A549 (cell line): ENCODE data around the gene PDLIM5. TPM values are rescaled to one million over a fixed set of nuclear protein-coding genes. Genes with fewer than 3 reads are reported as not detected.
A peak's percentile ranks its signal among the peaks of the same experiment; 100 is the strongest.

Source experiments
- ATAC-seq, 2 experiments: fragments of 200-7000 bp in 1 of 2; fragments of >200 bp in 1 of 2; cut with Nextera tagmentation in 1 of 2; cut with Tn5 transposase in 1 of 2; 3 replicates each; pipeline versions ENCODE4 v1.8.0 to v1.9.1; 2018 to 2020; ENCODE audit warnings: mild to moderate bottlenecking in 1 of 2, moderate library complexity in 1 of 2
- CTCF ChIA-PET: fragments of 300-600 bp; sonication (Branson Sonifier 250); formaldehyde crosslinking; extraction: SDS; loops from one replicate; lab custom pipeline; 2021; ENCODE audit warnings: antibody characterized with exemption, inconsistent platforms; lab: Yijun Ruan, JAX
- POLR2A ChIA-PET: fragments of 350-600 bp; formaldehyde crosslinking; extraction: SDS; loops from one replicate; lab custom pipeline; 2021; ENCODE audit warnings: antibody characterized with exemption, inconsistent platforms; lab: Yijun Ruan, JAX
- DNase-seq, 2 experiments: peaks; one replicate each; pipeline versions ENCODE4 v3.0.0 to v3.0.0-alpha.2; 2011 to 2016; ENCODE audit warnings: low read depth in 1 of 2, low spot score in 1 of 2
- FAIRE-seq: peaks from 2 replicates; lab custom pipeline; 2011; peaks lifted over from hg19 to GRCh38; lab: Jason Lieb, UNC
- H3K27ac ChIP-seq, 2 experiments: fragments of >200 bp; sonication (Bioruptor Twin); formaldehyde crosslinking; 3 replicates each; pipeline ENCODE4 v1.5.1; 2016 to 2017
- H3K4me1 ChIP-seq: fragments of >200 bp; sonication (Bioruptor Twin); formaldehyde crosslinking; 3 replicates; pipeline ENCODE4 v1.6.1; 2016
- H3K4me2 ChIP-seq: fragments of >200 bp; sonication (Bioruptor Twin); formaldehyde crosslinking; 3 replicates; pipeline ENCODE4 v1.6.1; 2016
- H3K4me3 ChIP-seq: fragments of >200 bp; sonication (Bioruptor Twin); formaldehyde crosslinking; 3 replicates; pipeline ENCODE4 v1.5.1; 2016
- H3K9me3 ChIP-seq: fragments of >200 bp; sonication (Bioruptor Twin); formaldehyde crosslinking; 3 replicates; pipeline ENCODE4 v1.6.1; 2016
- CBX2 ChIP-seq: fragments of 200-600 bp; sonication (generic); IDR thresholded peaks from 2 replicates; pipeline ENCODE4 v1.6.1; 2016; ENCODE audit warnings: low read depth, mild to moderate bottlenecking, borderline replicate concordance
- CEBPB ChIP-seq, 2 experiments: fragments of >200 bp in 1 of 2; sonication (Bioruptor Twin) in 1 of 2; formaldehyde crosslinking in 1 of 2; IDR thresholded peaks; 2 replicates each; pipeline ENCODE4 v1.6.1; 2012 to 2016
- EHF ChIP-seq: fragments of 250-450 bp; sonication (Bioruptor Pico); IDR thresholded peaks from 2 replicates; pipeline ENCODE4 v1.5.0; 2020; ENCODE audit warnings: mild to moderate bottlenecking
- EHMT2 ChIP-seq: fragments of 200-600 bp; sonication (generic); IDR thresholded peaks from 2 replicates; pipeline ENCODE4 v1.6.1; 2016; ENCODE audit warnings: antibody characterized with exemption, low read depth, mild to moderate bottlenecking, moderate library complexity
- EP300 ChIP-seq, 2 experiments: fragments of >200 bp; sonication (Bioruptor Twin); formaldehyde crosslinking; IDR thresholded peaks; 2 replicates in 1 of 2; 3 replicates in 1 of 2; pipeline ENCODE4 v1.6.1; 2016 to 2017
- ESRRA ChIP-seq: fragments of 150-350 bp; IDR thresholded peaks from 2 replicates; pipeline ENCODE4 v1.6.1; 2014; ENCODE audit warnings: mild to moderate bottlenecking, low read length, borderline replicate concordance
- FOSB ChIP-seq: fragments of 250-450 bp; sonication (Bioruptor Pico); IDR thresholded peaks from 2 replicates; pipeline ENCODE4 v1.5.0; 2020; ENCODE audit warnings: mild to moderate bottlenecking, moderate library complexity
- HES2 ChIP-seq: fragments of >200 bp; sonication (Bioruptor Twin); formaldehyde crosslinking; IDR thresholded peaks from 2 replicates; pipeline ENCODE4 v1.6.1; 2016
- HOXA7 ChIP-seq: fragments of 250-450 bp; sonication (Bioruptor Pico); IDR thresholded peaks from 2 replicates; pipeline ENCODE4 v1.5.0; 2020; ENCODE audit warnings: mild to moderate bottlenecking, moderate library complexity
- HOXB5 ChIP-seq: fragments of 250-450 bp; sonication (Bioruptor Pico); IDR thresholded peaks from 2 replicates; pipeline ENCODE4 v1.5.0; 2020; ENCODE audit warnings: mild to moderate bottlenecking, moderate library complexity
- JUN ChIP-seq, 2 experiments: fragments of >200 bp; sonication (Bioruptor Twin); formaldehyde crosslinking; IDR thresholded peaks; 2 replicates in 1 of 2; 3 replicates in 1 of 2; pipeline ENCODE4 v1.6.1; 2016 to 2017
- JUNB ChIP-seq: fragments of >200 bp; sonication (Bioruptor Twin); formaldehyde crosslinking; IDR thresholded peaks from 2 replicates; pipeline ENCODE4 v1.6.1; 2016
- MAZ ChIP-seq: fragments of 150-350 bp; IDR thresholded peaks from 2 replicates; pipeline ENCODE4 v1.6.1; 2014; ENCODE audit warnings: antibody characterized with exemption, low read depth, low read length, borderline replicate concordance
- RAD21 ChIP-seq, 2 experiments: fragments of >200 bp in 1 of 2; sonication (Bioruptor Twin) in 1 of 2; formaldehyde crosslinking in 1 of 2; IDR thresholded peaks in 1 of 2; conservative IDR thresholded peaks in 1 of 2; 2 replicates in 1 of 2; 3 replicates in 1 of 2; pipeline ENCODE4 v1.6.1; 2012 to 2018; ENCODE audit warnings: inconsistent platforms in 1 of 2
- RCOR1 ChIP-seq: fragments of 150-350 bp; IDR thresholded peaks from 2 replicates; pipeline ENCODE4 v1.6.1; 2014; ENCODE audit warnings: antibody characterized with exemption, low read length, low read depth
- RFX5 ChIP-seq: fragments of 450-650 bp; IDR thresholded peaks from 2 replicates; pipeline ENCODE4 v1.7.1; 2014; ENCODE audit warnings: antibody characterized with exemption, mild to moderate bottlenecking, moderate library complexity
- SMC3 ChIP-seq: fragments of >200 bp; sonication (Bioruptor Twin); formaldehyde crosslinking; IDR thresholded peaks from 3 replicates; pipeline ENCODE4 v1.6.1; 2018; ENCODE audit warnings: inconsistent platforms
- TP53 ChIP-seq: fragments of 250-450 bp; sonication (Bioruptor Pico); IDR thresholded peaks from 2 replicates; pipeline ENCODE4 v1.5.0; 2021; ENCODE audit warnings: mild to moderate bottlenecking, moderate library complexity
- WGBS: methylation state at CpG from one replicate; pipeline ENCODE4 v1.1.6; 2017; ENCODE audit errors: missing lambda C conversion rate; 5-methylcytosine and 5-hydroxymethylcytosine counted together
- polyA plus RNA-seq, 4 experiments: library from polyadenylated mRNA; depleted of rRNA in 3 of 4; stranded (reverse); fragments of >200 nt; fragmentation: RNase III in 1 of 4; extraction: RNeasy Plus Mini Kit Qiagen cat#74134 plus additional on column Dnase treatment in 1 of 4; gene quantifications; 2 replicates in 3 of 4; 3 replicates in 1 of 4; pipeline ENCODE4 v1.2.3, GENCODE V29; 2011 to 2017
- TF ChIP-seq, protein P1 (sequence below): fragments of >200 bp; sonication (Bioruptor Twin); formaldehyde crosslinking; IDR thresholded peaks from 3 replicates; pipeline ENCODE4 v1.5.1; 2016
- TF ChIP-seq, protein P2 (sequence below): fragments of 250-450 bp; sonication (Bioruptor Pico); IDR thresholded peaks from 2 replicates; pipeline ENCODE4 v1.5.0; 2020; ENCODE audit warnings: low read depth, mild to moderate bottlenecking, moderate library complexity
- TF ChIP-seq, protein P3 (sequence below): IDR thresholded peaks from 2 replicates; pipeline ENCODE4 v1.6.1; 2012
- TF ChIP-seq, protein P4 (sequence below): fragments of 450-650 bp; IDR thresholded peaks from 2 replicates; pipeline ENCODE4 v1.6.1; 2014; ENCODE audit warnings: antibody characterized with exemption

The PDLIM5 gene
- polyA plus RNA-seq, 2 of the 4 experiments (the other 2 are of a cell fraction), result 54.2 to 242 TPM

DNA sequence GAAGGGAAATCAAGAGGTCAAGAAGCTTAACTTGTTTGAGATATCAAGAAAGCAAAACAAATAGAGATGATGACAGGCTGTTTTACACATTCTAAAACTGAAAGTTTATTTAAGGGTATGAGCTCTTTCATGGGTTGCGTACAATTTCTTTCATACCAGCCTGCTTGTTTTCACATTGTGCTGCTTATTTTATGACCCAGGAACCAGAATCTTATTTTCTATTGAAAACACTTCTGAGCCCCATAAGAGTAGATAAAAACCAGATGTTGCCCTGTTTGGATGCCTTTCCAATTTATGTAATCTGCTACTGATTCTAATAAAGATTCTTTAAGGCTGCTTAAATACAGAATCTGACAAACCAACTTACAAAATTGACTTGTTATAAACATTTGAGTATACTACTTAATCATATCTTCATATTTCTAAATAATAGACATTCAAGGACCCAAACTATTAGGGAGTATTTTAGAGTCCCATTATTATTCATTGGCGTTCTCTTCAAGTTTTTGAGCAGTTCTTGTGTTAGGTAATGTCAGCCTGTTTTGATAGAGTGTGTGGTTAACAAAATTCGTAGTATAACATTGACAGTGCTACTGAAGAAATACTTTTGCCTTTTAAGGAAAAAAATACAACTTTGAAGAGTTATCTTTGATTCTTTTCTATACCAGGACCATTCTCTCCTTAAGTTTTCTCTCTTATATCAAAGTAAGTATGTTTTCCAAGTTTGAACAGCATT, 74.4 kb downstream of the PDLIM5 start:
- TF ChIP-seq JUN (IDR thresholded peaks at IDR 0.05) (no peak), EP300 (IDR thresholded peaks at IDR 0.05) (no peak), MAZ (no peak), RAD21 (conservative IDR thresholded peaks at IDR 0.05 in 1 of 2, IDR thresholded peaks at IDR 0.05 in 1 of 2) (no peak), SMC3 (no peak), HES2 (no peak), EHF (no peak), RCOR1 (no peak)
- TF ChIP-seq, protein P1, sequence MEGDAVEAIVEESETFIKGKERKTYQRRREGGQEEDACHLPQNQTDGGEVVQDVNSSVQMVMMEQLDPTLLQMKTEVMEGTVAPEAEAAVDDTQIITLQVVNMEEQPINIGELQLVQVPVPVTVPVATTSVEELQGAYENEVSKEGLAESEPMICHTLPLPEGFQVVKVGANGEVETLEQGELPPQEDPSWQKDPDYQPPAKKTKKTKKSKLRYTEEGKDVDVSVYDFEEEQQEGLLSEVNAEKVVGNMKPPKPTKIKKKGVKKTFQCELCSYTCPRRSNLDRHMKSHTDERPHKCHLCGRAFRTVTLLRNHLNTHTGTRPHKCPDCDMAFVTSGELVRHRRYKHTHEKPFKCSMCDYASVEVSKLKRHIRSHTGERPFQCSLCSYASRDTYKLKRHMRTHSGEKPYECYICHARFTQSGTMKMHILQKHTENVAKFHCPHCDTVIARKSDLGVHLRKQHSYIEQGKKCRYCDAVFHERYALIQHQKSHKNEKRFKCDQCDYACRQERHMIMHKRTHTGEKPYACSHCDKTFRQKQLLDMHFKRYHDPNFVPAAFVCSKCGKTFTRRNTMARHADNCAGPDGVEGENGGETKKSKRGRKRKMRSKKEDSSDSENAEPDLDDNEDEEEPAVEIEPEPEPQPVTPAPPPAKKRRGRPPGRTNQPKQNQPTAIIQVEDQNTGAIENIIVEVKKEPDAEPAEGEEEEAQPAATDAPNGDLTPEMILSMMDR, result no peak
- ATAC-seq (no peak), FAIRE-seq (no peak), DNase-seq (no peak)
- WGBS, result 79% methylated on average over 3 of the region's 3 CpGs
- Histone ChIP-seq H3K9me3 (no peaks in the 10 kb centered on the region), H3K4me2 (0 out of 3 replicates have a peak overlapping the region, but pooled peaks have one; percentile 27), H3K4me3 (no peak overlapping the region), H3K27ac (no peak overlapping the region), H3K4me1 (peaks cover 63% of the 10 kb centered on the region)
- CTCF ChIA-PET, result no interaction called here
- POLR2A ChIA-PET, result no interaction called here

DNA sequence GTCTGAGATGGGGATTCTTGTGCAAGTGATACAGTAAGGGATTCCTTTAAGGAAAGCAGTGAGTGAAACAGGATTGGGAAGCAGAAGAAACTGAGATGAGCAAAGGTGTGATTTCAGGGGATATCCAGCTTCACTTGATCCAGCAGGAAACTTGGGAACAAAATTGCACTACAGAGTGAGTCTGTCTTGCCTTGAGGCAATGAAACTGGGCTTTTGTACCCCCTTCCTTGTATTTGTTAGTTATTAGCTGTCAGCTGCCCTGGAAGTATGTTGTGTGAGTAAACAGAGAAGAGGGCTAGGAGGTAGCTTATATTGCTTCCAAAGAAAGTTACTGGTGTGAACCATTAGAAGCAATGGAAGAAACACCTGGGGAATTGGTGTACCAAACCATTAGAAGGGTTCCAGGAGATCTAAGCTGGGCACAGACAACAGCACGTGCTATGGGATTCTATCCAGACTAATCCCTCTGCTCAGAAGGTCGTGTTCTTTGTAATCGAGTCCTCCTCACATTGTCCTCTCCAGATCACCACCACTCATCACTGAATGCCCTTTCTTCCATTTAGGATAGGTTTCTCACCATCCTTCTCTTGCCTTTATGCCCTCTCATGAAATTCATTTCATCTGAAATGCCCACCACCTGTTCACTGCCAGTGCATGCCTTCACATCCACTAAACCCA, 76.0 kb downstream of the PDLIM5 start:
- no peaks in the 10 kb centered on the region for H3K9me3 ChIP-seq
- ChIA-PET CTCF (interaction anchor here (0.9 kb wide), 1 partner anchor 26 kb away, joined by 3 read pairs; no protein-coding TSS in a partner anchor), POLR2A (no interaction called here)
- ATAC-seq, result peak in 1 of 2 experiments; percentile 45; a peak in 3 of 6 replicates
- H3K4me3 ChIP-seq, result no peak overlapping the region
- peaks cover 78% of the 10 kb centered on the region for H3K4me1 ChIP-seq
- H3K4me2 ChIP-seq, result peak overlapping the region; percentile 48
- DNase-seq, result no peak
- no peak for TF ChIP-seq ESRRA
- TF ChIP-seq EHMT2, result no peak
- TF ChIP-seq FOSB (CRISPR knock-in tag), result no peak
- no peak for TF ChIP-seq RFX5
- 66% methylated on average over 3 of the region's 3 CpGs for whole genome bisulfite sequencing
- FAIRE-seq, result no peak
- peak overlapping the region; percentile 3 to 7; a peak in 1 of 6 replicates for H3K27ac ChIP-seq

DNA sequence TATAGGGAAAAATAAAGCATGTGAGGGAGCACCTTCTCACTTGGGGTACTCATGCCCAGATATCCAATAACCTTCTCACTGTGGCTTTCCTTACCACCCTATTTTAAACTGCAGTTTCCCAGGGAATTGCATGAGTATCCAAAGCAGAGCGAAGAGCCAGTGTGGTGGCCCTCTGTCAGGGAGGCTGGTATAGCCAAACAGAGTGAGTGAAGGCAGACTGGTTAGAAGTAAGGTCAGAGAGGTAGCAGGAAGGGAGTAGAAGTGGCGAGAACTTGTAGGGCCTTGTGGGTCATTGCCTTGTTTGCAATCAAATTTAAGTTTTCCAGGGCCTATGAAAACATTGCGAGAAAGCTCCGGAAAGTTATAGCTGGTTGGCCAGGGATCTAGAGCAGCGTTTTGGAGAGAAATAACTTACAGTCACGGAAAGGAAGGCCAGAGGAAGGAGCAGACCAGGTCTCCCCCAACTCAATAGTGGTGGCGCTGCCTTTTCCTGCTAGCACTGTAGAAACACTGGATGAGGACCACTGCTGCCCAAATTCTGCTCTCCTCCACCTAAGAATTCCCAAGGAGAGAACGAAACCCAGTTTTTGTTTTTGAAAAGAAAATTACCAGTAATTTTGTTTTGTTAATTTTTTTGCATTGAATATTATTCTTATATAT, 77.2 kb downstream of the PDLIM5 start:
- Histone ChIP-seq H3K4me3 (no peak overlapping the region), H3K4me1 (peaks cover 78% of the 10 kb centered on the region), H3K4me2 (no peak overlapping the region), H3K27ac (peak overlapping the region in 1 of 2 experiments; percentile 36; a peak in 2 of 6 replicates), H3K9me3 (no peaks in the 10 kb centered on the region)
- ChIA-PET POLR2A (no interaction called here), CTCF (no interaction called here)
- WGBS, result 89% methylated on average over 8 of the region's 8 CpGs
- no peak for DNase-seq
- FAIRE-seq, result no peak
- TF ChIP-seq SMC3, result no peak
- TF ChIP-seq, protein P2, sequence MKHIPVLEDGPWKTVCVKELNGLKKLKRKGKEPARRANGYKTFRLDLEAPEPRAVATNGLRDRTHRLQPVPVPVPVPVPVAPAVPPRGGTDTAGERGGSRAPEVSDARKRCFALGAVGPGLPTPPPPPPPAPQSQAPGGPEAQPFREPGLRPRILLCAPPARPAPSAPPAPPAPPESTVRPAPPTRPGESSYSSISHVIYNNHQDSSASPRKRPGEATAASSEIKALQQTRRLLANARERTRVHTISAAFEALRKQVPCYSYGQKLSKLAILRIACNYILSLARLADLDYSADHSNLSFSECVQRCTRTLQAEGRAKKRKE (CRISPR knock-in tag), result no peak
- TF ChIP-seq, protein P3, sequence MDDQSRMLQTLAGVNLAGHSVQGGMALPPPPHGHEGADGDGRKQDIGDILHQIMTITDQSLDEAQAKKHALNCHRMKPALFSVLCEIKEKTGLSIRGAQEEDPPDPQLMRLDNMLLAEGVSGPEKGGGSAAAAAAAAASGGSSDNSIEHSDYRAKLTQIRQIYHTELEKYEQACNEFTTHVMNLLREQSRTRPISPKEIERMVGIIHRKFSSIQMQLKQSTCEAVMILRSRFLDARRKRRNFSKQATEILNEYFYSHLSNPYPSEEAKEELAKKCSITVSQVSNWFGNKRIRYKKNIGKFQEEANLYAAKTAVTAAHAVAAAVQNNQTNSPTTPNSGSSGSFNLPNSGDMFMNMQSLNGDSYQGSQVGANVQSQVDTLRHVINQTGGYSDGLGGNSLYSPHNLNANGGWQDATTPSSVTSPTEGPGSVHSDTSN, result no peak
- TF ChIP-seq HOXA7, result no peak
- no peak for TF ChIP-seq HOXB5 (CRISPR knock-in tag)
- TF ChIP-seq JUNB, result no peak
- no peak for TF ChIP-seq EP300 (IDR thresholded peaks at IDR 0.05)
- no peak for TF ChIP-seq TP53 (CRISPR knock-in tag)
- no peak for TF ChIP-seq CEBPB (IDR thresholded peaks at IDR 0.05)
- TF ChIP-seq, protein P4, sequence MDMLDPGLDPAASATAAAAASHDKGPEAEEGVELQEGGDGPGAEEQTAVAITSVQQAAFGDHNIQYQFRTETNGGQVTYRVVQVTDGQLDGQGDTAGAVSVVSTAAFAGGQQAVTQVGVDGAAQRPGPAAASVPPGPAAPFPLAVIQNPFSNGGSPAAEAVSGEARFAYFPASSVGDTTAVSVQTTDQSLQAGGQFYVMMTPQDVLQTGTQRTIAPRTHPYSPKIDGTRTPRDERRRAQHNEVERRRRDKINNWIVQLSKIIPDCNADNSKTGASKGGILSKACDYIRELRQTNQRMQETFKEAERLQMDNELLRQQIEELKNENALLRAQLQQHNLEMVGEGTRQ, result no peak
- TF ChIP-seq CBX2, result no peak
- ATAC-seq, result no peak
